ENCODE results near the gene HOXC11. TPM values are rescaled to one million over a fixed set of nuclear protein-coding genes. Genes with fewer than 3 reads are reported as not detected.
A peak's percentile ranks its signal among the peaks of the same experiment; 100 is the strongest.

HOXC11 gene
- total RNA-seq, 8 experiments from 2014 or later: 0.08 to 9.5 (median 0.35) TPM; not detected in 2

DNA sequence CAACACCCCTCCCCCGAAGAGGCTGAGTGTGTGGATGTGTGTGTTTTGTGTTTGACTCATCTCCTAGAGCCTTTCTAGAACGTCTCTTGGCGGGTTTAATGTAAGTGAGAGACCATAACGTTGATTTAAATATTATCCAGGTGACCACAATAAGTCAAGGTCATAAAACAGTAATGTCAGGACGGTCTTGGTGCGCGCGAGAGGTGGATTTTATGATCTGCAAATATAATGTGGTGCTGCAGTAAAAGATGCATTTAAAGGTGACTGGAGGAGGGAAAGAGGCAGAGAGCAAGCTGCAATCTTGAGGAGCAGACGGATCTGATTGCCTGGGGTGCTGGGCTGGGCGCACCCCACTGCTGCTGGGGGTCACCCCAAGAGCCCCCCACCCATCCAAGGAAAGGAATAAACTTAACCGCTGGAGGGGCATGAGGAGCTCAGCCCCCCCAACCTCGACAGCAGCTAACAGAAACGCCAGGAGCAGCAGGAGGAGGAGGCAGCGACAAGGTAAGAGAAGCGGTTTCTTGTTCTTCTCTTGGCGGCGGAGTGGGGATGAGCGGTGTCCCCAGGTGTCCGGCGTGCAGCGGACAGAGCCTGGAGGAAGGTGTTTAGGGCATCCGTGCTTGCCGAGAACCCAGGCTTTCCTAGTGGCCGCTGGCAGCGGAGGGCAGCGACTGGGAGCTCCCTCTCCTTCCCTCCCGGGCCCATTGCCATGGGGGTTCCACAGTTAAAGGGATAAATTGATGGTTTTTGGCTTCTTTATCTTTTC is 17.6 kb downstream of the HOXC11 start:
- H3K4me1 ChIP-seq (replicated peaks in 1 of 2): peaks cover 7 to 16% of the 10 kb centered on the region in 2 donors
- 0 to 41% (median 7%) methylated on average over 1 to 17 of the region's 27 CpGs for WGBS, 10 experiments
- no peak for ATAC-seq (replicated peaks in 6 of 8)
- in situ Hi-C loops (cut with MboI; ENCODE audit: low pct_unique_long_range_greater_than_20kb in 2 of 9, low sequenced_read_pairs in 9 of 9, unreplicated experiment in 9 of 9): no loop called here
- H3K27ac ChIP-seq: no peak overlapping the region
- H3K4me3 ChIP-seq: no peak overlapping the region

DNA sequence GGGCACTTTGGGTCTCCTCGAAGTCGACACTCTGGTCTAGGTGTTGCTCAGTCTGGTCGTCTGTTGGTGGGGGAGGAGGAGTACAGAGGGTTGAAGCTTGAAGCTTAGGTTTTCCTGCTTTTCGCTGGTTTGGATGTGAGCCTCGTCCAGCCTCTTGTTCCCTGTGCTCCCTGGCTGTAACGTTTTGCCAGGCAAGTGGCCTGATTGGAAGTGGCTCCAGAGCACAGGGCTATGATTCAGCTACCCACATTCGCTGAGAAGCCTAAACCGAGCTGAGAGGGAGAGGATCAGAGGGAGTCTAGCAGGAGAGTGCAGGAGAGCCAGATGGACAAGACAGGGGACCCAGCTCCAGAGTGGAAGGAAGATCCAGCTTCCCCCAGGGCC is 18.1 kb downstream of the HOXC11 start:
- Histone ChIP-seq H3K27ac (no peak overlapping the region), H3K4me3 (no peak overlapping the region), H3K4me1 (replicated peaks in 1 of 2) (peaks cover 10 to 20% of the 10 kb centered on the region in 2 donors)
- in situ Hi-C loops (cut with MboI; ENCODE audit: low pct_unique_long_range_greater_than_20kb in 2 of 9, low sequenced_read_pairs in 9 of 9, unreplicated experiment in 9 of 9): no loop called here
- 0 to 10% (median 0%) methylated on average over 1 to 8 of the region's 8 CpGs; no CpG with 5 or more reads in 3 of the 10 experiments for WGBS, 10 experiments
- ATAC-seq (replicated peaks in 6 of 8): peak in 1 of 8 experiments; percentile 1

DNA sequence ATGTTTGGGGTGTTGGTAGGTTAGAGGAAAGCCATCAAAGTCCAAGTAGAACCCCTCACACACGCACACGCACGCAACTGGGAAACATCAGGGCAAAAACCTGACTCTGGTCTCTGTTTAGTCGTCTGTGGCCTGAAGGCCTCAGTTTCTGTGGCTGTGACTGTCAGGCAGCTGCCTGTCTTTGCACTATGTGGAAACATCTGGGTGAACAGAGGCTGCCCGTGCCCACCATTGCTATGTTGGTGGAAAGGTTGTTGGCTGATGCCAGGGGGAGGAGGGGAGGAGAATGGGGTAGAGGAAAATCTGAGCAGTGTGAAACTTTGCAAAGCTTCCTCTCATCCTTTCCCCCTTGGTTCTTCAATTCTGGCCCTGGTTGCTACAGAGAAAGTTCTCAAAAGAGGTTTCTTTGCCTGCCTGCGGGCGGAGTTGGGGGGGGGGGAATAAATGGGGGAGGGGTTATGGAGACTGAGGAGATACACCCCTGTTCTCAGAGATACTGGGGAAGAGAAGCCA is 19.5 kb downstream of the HOXC11 start:
- WGBS, 10 experiments: 23 to 50% (median 44%) methylated on average over 1 to 5 of the region's 7 CpGs; no CpG with 5 or more reads in 6 of the 10 experiments
- no peak overlapping the region for H3K27ac ChIP-seq
- in situ Hi-C loops (cut with MboI; ENCODE audit: low pct_unique_long_range_greater_than_20kb in 2 of 9, low sequenced_read_pairs in 9 of 9, unreplicated experiment in 9 of 9): no loop called here
- ATAC-seq (replicated peaks in 6 of 8): no peak
- H3K4me1 ChIP-seq (replicated peaks in 1 of 2): peaks cover 10 to 20% of the 10 kb centered on the region in 2 donors
- H3K4me3 ChIP-seq: no peak overlapping the region

DNA sequence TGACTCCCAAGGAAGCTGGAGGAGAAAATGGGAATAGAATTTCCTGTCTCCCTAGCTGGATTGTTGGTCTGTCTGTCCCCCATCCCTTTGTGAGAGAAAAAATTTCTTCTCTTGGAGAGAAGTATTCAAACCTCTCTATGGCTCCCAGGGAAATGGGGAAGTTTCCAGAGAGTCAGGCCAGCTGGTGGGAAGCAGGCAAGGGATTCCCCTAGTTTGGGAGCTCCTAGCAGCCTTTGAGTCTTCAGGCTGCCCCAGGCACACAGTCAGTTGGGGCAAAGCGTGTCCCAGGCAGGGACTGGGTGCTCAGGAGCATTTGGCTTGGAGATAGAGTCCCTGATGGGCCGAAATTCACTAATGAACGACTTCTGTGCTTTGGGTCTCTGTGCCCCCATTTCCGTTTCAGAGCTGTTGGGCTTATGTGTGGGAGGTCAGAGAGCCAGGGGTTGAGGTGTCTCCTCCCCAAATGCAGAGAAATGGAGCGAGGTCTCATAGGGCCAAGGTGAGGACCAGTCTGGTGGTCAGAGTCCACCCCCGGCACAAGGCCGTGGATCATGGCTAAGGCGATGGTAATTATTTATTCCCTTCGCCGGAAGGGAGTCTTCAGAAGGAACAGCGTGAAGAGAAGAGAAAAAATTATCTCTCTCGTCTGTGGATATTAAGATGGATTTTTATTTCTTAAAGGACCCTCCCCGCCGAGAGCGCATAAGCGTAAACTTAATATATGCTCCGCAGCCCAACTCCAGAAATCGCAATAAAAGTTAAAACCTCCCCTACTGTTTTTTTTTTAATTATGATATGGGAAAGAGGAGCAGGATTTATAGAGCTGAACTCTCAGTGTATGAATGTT is 20.5 kb downstream of the HOXC11 start:
- H3K4me3 ChIP-seq: no peak overlapping the region
- no peak for ATAC-seq (replicated peaks in 6 of 8)
- H3K4me1 ChIP-seq (replicated peaks in 1 of 2): peaks cover 10 to 20% of the 10 kb centered on the region in 2 donors
- no peak overlapping the region for H3K27ac ChIP-seq
- in situ Hi-C loops (cut with MboI; ENCODE audit: low pct_unique_long_range_greater_than_20kb in 2 of 9, low sequenced_read_pairs in 9 of 9, unreplicated experiment in 9 of 9): no loop called here
- 8 to 72% (median 35%) methylated on average over 2 to 11 of the region's 18 CpGs; no CpG with 5 or more reads in 1 of the 10 experiments for WGBS, 10 experiments

DNA sequence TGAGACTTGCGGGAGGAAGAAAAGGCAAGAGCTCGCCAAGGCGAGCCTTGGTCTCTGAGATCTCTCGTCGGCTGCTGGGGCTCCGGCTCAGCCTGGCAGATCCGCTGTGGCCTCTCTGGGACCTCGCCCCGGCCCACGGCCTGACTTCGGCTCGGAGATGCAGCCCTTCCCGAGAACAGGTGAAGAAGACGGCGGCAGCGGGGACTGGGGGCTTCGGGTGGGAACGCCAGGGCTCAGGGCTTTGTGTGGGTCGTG is 21.0 kb downstream of the HOXC11 start:
- H3K27ac ChIP-seq: no peak overlapping the region
- WGBS, 10 experiments: 0 to 40% (median 7%) methylated on average over 1 to 5 of the region's 19 CpGs; no CpG with 5 or more reads in 5 of the 10 experiments
- in situ Hi-C loops (cut with MboI; ENCODE audit: low pct_unique_long_range_greater_than_20kb in 2 of 9, low sequenced_read_pairs in 9 of 9, unreplicated experiment in 9 of 9): no loop called here
- H3K4me3 ChIP-seq: no peak overlapping the region
- H3K4me1 ChIP-seq (replicated peaks in 1 of 2): peaks cover 10 to 20% of the 10 kb centered on the region in 2 donors
- ATAC-seq (replicated peaks in 6 of 8): peak in 2 of 8 experiments; percentile 3 to 4

DNA sequence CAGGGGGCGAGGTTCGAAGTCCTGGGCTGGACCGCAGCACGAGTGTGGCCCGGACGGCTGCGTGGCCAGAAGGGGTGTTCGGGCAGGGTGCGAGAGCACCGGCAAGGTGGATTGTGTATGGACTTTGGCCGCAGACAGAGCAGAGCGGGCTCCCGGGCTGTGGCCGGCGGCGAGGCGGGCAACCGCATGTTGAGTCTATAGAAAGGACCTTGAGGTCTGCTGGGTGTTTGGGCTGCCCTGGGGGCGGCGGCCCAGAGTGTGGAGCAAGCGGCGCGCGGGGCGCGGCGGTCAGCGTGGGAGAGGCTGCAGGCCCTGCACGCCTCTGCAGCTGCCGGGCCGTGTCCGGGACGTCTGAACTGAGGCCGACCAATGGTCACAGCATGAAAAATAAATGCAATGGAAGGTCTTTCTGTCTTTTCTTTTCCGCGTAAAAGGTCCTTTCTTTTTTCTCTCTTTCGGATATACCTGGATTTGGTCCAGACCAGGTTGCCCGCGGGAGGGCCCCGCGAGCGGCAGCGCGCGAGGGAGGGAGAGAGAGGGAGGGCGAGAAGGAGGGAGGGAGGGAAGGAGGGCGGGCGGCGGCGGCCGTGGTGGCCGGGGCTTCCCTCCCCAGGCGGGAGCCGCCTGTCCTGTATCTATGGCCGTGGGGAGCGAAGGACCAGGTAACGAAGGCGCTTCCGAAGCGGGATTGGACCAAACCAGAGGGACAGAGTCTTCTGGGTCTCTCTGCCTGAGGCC is 21.5 kb downstream of the HOXC11 start:
- WGBS, 10 experiments: 0 to 37% (median 6%) methylated on average over 2 to 18 of the region's 60 CpGs; no CpG with 5 or more reads in 7 of the 10 experiments
- in situ Hi-C loops (cut with MboI; ENCODE audit: low pct_unique_long_range_greater_than_20kb in 2 of 9, low sequenced_read_pairs in 9 of 9, unreplicated experiment in 9 of 9): no loop called here
- peak in 7 of 8 experiments; percentile 11 to 52 (median 40) for ATAC-seq (replicated peaks in 6 of 8)
- Histone ChIP-seq H3K4me1 (replicated peaks in 1 of 2) (peaks cover 10 to 20% of the 10 kb centered on the region in 2 donors), H3K4me3 (no peak overlapping the region), H3K27ac (no peak overlapping the region)

DNA sequence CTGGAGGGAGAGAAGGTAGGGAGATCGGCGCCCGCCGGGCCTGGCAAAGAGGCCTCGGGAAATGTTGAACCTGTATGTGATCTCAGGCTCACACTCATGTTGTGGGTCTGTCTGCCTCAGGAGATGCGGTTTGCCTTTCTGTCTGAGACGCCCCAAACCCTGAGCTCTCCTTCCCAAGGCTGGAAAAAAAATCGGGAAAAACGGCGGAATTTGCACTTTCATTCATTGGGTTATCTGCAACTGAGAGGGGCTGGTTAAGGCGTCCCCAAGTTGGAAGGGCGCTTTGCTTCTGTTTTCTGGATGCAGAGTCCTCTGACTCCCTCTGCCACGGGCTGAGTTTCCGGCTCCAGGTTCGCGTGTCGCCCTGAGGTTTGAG is 22.1 kb downstream of the HOXC11 start:
- Histone ChIP-seq H3K27ac (no peak overlapping the region), H3K4me3 (no peak overlapping the region), H3K4me1 (replicated peaks in 1 of 2) (peaks cover 10 to 20% of the 10 kb centered on the region in 2 donors)
- in situ Hi-C loops (cut with MboI; ENCODE audit: low pct_unique_long_range_greater_than_20kb in 2 of 9, low sequenced_read_pairs in 9 of 9, unreplicated experiment in 9 of 9): no loop called here
- 0 to 9% (median 2%) methylated on average over 1 to 9 of the region's 17 CpGs; no CpG with 5 or more reads in 6 of the 10 experiments for whole genome bisulfite sequencing, 10 experiments
- ATAC-seq (replicated peaks in 6 of 8): peak in 3 of 8 experiments; percentile 7 to 35 (median 16)

DNA sequence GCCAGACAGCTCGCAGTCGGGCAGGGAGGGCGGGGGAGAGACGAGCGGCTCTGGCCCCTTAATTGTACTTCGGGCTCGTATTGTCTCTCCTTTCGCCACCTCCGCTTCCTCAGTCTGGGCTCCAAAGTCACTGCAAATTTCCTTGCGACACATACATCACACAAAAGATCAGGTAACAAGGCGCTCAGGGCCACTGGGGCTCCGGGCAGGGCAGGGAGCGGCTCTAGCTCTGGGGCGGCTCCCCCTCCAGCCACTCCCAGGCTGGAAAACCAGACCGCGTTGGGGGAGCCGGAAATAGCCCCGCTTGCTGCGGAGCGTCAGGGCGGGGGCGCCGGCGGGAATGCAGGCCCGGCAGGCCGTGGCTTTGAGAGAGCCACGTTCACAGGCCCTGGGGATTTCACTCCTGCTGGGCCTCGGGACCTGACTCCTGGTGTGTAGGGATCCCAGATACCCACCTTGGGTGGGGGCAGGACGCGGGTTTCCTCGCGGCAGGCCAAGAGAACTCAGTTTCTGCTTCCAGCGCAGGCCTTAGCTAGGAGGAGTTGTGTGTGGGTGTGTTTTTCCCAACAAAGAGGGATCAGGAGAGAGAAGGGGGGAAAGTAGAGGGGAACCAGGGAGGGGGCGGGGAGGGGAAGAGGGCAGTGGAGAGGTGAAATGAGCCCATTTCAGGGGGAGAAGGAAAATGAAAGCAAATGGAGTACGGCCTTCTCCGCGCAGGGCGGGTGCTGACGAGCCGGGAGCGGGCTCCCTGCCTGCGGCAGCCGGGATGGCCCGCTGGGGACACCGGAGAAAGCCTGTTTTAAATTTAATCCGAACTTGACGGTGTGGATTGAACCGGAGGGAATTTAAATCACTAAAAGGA is 22.7 kb downstream of the HOXC11 start:
- Histone ChIP-seq H3K27ac (no peak overlapping the region), H3K4me1 (replicated peaks in 1 of 2) (peaks cover 10 to 22% of the 10 kb centered on the region in 2 donors), H3K4me3 (peak overlapping the region in 2 of 5 donors; percentile 3 to 6)
- 5 to 44% (median 17%) methylated on average over 5 to 17 of the region's 48 CpGs; no CpG with 5 or more reads in 7 of the 10 experiments for WGBS, 10 experiments
- peak in 7 of 8 experiments; percentile 9 to 58 (median 18) for ATAC-seq (replicated peaks in 6 of 8)
- in situ Hi-C loops (cut with MboI; ENCODE audit: low pct_unique_long_range_greater_than_20kb in 2 of 9, low sequenced_read_pairs in 9 of 9, unreplicated experiment in 9 of 9): no loop called here

DNA sequence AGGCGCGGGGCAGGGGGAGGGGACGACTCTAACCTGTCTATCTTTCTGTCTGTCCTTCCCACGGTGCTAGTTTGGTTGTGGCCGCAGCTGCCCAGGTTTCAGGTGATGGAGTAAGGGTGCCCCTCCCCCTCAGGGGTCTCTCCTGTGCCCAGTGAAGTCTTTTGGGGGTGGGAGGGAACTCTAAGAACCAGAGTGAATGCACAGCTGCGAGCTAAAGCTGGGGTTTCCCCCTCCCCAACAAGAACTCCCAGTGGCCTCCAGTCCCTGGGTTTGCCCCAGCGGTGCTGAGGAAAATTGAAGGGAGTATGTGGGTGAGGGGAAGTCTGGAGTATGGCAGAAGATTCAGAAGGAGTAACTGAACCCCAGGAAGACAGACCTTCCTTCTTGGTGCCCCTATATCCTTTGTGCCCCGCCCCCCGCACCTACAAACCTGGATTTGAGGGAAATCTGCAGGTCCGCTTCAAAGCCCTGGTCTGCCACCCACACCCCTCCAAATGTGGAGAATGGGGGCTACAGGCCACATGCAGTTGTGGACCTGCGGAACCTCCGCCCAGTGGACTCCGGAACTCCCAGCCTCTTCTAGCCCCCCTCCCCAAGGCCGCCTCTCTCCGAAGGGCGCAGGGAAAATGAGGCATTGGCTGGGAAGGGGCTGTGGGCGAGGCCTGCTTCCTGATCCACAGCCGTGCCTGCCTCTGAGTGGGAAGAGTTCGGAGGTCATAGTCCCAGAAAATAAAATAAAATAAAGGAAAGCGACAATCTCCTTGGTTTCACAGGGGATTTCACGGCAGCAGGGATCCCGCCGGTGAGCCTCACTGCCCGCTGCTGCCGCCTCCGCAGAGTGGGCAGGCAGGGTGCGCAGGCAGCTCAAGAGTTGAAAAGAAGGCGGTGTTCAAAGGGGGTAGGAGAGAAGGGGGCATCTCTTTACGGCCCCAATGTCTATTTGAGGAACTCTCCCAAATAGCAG is 23.6 kb downstream of the HOXC11 start:
- 0 to 94% (median 40%) methylated on average over 2 to 13 of the region's 29 CpGs; no CpG with 5 or more reads in 4 of the 10 experiments for WGBS, 10 experiments
- H3K4me1 ChIP-seq (replicated peaks in 1 of 2): peaks cover 10 to 24% of the 10 kb centered on the region in 2 donors
- H3K4me3 ChIP-seq: no peak overlapping the region
- in situ Hi-C loops (cut with MboI; ENCODE audit: low pct_unique_long_range_greater_than_20kb in 2 of 9, low sequenced_read_pairs in 9 of 9, unreplicated experiment in 9 of 9): no loop called here
- no peak for ATAC-seq (replicated peaks in 6 of 8)
- no peak overlapping the region for H3K27ac ChIP-seq

DNA sequence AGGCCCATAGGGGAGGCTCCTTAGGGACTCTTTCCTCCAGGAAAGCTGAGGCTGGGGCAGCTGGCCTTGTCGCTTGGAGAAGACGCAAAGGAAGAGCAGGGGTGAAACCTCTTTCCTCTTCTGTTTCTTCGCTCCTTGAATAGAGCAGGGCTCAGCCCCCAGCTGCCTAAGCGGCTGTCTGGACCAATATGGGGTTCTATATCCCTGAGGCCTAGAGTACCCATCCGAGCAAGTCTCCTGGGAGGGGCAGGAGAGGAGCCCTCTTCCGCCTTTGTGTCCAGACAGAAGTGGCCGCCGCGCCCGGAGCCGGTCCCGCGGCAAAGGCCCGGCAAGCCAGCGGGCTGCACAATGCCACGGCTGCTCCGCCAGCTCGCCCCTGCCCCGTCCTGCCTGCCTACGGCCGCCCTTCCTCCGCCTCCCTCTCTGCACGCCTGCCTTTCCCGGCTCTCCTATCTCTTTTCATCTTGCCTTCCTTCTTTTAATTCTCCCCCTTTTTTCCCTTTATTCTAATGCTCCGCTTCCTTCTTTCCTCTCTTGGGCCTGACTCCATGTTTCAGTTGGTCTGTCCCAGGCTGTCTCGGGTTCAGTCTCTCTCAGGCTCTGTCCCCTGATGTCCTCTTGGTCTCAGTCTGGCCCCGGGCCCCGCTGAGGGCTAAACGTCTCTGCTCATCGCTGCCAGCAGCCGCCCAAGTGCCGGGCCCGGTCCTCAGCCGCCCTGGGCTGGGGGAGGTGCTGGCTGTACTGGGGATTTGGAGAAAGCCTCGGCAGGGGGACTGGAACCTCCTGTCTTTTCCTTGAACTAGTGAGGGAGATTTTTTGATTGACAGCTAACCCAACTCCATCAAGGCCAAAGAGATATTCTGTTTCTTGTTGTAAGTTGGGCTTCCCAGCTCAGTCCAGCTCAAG is 24.5 kb downstream of the HOXC11 start:
- peak in 2 of 8 experiments; percentile 1 to 5 for ATAC-seq (replicated peaks in 6 of 8)
- no peak overlapping the region for H3K27ac ChIP-seq
- no peak overlapping the region for H3K4me3 ChIP-seq
- in situ Hi-C loops (cut with MboI; ENCODE audit: low pct_unique_long_range_greater_than_20kb in 2 of 9, low sequenced_read_pairs in 9 of 9, unreplicated experiment in 9 of 9): no loop called here
- H3K4me1 ChIP-seq (replicated peaks in 1 of 2): peaks cover 10 to 24% of the 10 kb centered on the region in 2 donors
- 0 to 93% (median 23%) methylated on average over 2 to 16 of the region's 35 CpGs; no CpG with 5 or more reads in 1 of the 10 experiments for WGBS, 10 experiments

Data from motor neuron (in vitro differentiated cells).